Endothelial cell (in vitro differentiated cells): ENCODE data around the gene RFX8. TPM values are rescaled to one million over a fixed set of nuclear protein-coding genes. Genes with fewer than 3 reads are reported as not detected.
A peak's percentile ranks its signal among the peaks of the same experiment; 100 is the strongest.

Experiments used
- DNase-seq: peaks from one replicate; pipeline ENCODE4 v3.0.0; 2021; ENCODE audit warnings: low spot score
- H3K27ac Mint-ChIP-seq: one replicate; pipeline ENCODE4 v1.8.0; 2021; ENCODE audit warnings: mixed read lengths, inconsistent platforms; ENCODE audit not compliant: unreplicated experiment
- H3K27me3 Mint-ChIP-seq: one replicate; pipeline ENCODE4 v1.8.0; 2021; ENCODE audit warnings: mild to moderate bottlenecking, moderate library complexity, mixed read lengths, inconsistent platforms; ENCODE audit not compliant: unreplicated experiment
- H3K36me3 Mint-ChIP-seq: one replicate; pipeline ENCODE4 v1.8.0; 2021; ENCODE audit warnings: mild to moderate bottlenecking, low read depth, mixed read lengths, inconsistent platforms; ENCODE audit not compliant: unreplicated experiment
- H3K4me1 Mint-ChIP-seq: one replicate; pipeline ENCODE4 v1.8.0; 2021; ENCODE audit warnings: mild to moderate bottlenecking, mixed read lengths, inconsistent platforms; ENCODE audit not compliant: unreplicated experiment
- H3K4me3 Mint-ChIP-seq: one replicate; pipeline ENCODE4 v1.8.0; 2021; ENCODE audit warnings: mild to moderate bottlenecking, mixed read lengths, inconsistent platforms; ENCODE audit not compliant: unreplicated experiment
- H3K9me3 Mint-ChIP-seq: one replicate; pipeline ENCODE4 v1.8.0; 2021; ENCODE audit warnings: mixed read lengths, inconsistent platforms; ENCODE audit not compliant: unreplicated experiment
- CTCF ChIP-seq: fragments of 200-600 bp; sonication (generic); IDR thresholded peaks from one replicate; pipeline ENCODE4 v1.5.0; 2021; ENCODE audit warnings: antibody characterized with exemption; ENCODE audit not compliant: unreplicated experiment
- total RNA-seq: library from RNA; stranded (reverse); fragmentation: NEBNext Ultra II Directional; extraction: Animal tissue kit (Norgen Biotek cat#: 25700); gene quantifications from one replicate; pipeline ENCODE4 v1.2.1, GENCODE V29; 2021; ENCODE audit not compliant: unreplicated experiment

RFX8 gene
- total RNA-seq, 1 donor from 2014 or later = 5.0 TPM

- H3K27me3 Mint-ChIP-seq = no peaks in the 10 kb centered on the region
- H3K27ac Mint-ChIP-seq = peak overlapping the region; percentile 84
- no peaks in the 10 kb centered on the region for H3K9me3 Mint-ChIP-seq
- TF ChIP-seq CTCF = no peak
- H3K36me3 Mint-ChIP-seq = no peaks in the 10 kb centered on the region
- DNase-seq = peak; percentile 59
- H3K4me3 Mint-ChIP-seq = peak overlapping the region; percentile 56
- peaks cover 43% of the 10 kb centered on the region for H3K4me1 Mint-ChIP-seq
Measured at GRCh38 chr2:101473911-101474701, 806 bp downstream of the RFX8 start.

- no peaks in the 10 kb centered on the region for H3K9me3 Mint-ChIP-seq
- peaks cover 39% of the 10 kb centered on the region for H3K4me1 Mint-ChIP-seq
- TF ChIP-seq CTCF = no peak
- no peak for DNase-seq
- no peaks in the 10 kb centered on the region for H3K27me3 Mint-ChIP-seq
- peak overlapping the region; percentile 84 for H3K27ac Mint-ChIP-seq
- H3K4me3 Mint-ChIP-seq = peak overlapping the region; percentile 56
- no peaks in the 10 kb centered on the region for H3K36me3 Mint-ChIP-seq
Measured at GRCh38 chr2:101473591-101473910, 1.4 kb downstream of the RFX8 start.

- TF ChIP-seq CTCF = no peak
- Mint-ChIP-seq H3K27me3 (no peaks in the 10 kb centered on the region), H3K36me3 (no peaks in the 10 kb centered on the region), H3K27ac (no peak overlapping the region), H3K9me3 (no peaks in the 10 kb centered on the region), H3K4me1 (peaks cover 50% of the 10 kb centered on the region), H3K4me3 (no peak overlapping the region)
- no peak for DNase-seq
Measured at GRCh38 chr2:101469863-101470262, 5.0 kb downstream of the RFX8 start.

- H3K27me3 Mint-ChIP-seq = no peaks in the 10 kb centered on the region
- H3K27ac Mint-ChIP-seq = peak overlapping the region; percentile 32
- no peak for TF ChIP-seq CTCF
- H3K4me3 Mint-ChIP-seq = no peak overlapping the region
- H3K36me3 Mint-ChIP-seq = no peaks in the 10 kb centered on the region
- no peak for DNase-seq
- no peaks in the 10 kb centered on the region for H3K9me3 Mint-ChIP-seq
- peaks cover 60% of the 10 kb centered on the region for H3K4me1 Mint-ChIP-seq
Measured at GRCh38 chr2:101467306-101467705, 7.6 kb downstream of the RFX8 start.

- peak overlapping the region; percentile 80 for H3K27ac Mint-ChIP-seq
- H3K36me3 Mint-ChIP-seq = no peaks in the 10 kb centered on the region
- TF ChIP-seq CTCF = no peak
Measured at GRCh38 chr2:101466426-101466825, 8.5 kb downstream of the RFX8 start.

More at GRCh38 chr2:101466426-101466825, 8.5 kb downstream of the RFX8 start:
- Mint-ChIP-seq H3K9me3 (no peaks in the 10 kb centered on the region), H3K27me3 (no peaks in the 10 kb centered on the region), H3K4me3 (no peak overlapping the region), H3K4me1 (peaks cover 56% of the 10 kb centered on the region)
- DNase-seq = no peak
